HG03575 (cell line): ENCODE data around the gene SEC14L1.
"Not testable (repeated sequence)": the region's sequence is repeated elsewhere in the genome, so short reads cannot be mapped to it uniquely, and the experiment has no call there.

ENCODE experiments used
- ATAC-seq: cut with Tn5 transposase; IDR thresholded peaks from one replicate; pipeline ENCODE4 v1.9.1; 2021; ENCODE audit not compliant: unreplicated experiment, insufficient number of reproducible peaks, low FRiP score; ENCODE audit errors: extremely low read depth

The SEC14L1 gene

DNA sequence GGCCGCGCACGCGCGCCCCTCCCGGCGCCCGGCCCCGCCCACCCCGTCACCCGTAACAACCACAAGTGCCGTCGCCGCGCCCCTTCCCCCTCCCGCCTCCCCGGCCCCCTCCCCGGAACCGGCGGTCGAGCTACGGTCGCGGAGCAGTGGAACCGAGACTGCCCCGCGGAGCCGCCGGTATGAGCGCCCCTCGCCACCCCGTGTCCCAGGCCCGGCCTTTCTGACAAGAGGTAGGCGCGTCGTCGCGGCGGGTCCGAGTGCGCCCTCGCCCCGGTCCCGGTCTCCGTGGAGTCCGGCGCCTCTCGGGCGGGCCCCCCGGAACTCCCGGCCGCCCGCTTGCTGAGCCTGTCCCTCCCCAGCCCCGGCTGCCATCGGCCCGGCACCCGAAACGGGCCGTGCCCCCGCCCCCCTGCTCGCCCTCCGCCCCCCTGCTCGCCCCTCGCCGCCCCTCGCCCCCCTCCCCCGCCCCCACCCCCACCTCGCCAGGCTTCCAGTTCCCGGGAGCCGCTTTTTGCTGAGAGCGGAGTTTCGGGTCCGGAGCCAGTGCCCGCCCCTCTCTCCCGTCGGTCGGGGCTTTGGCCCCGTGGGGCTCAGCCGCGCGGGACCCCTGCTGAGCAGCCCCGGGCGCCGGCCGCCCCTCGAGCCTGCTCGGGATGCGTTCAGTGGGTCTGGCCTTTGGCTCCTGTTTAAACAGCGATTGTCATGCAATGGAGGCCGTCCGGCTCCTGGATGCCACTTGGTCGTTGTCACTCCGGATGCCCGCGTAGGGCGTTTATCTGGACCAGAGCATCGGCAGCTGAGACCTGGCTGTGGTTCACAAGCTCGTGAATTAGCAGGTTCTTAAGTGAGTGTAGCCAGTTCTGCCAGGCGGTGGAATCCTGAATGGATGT, at the start of gene SEC14L1:
Gene SEC14L1, plus strand, starts transcription at position 92 of the 890 bp plus-strand sequence. CDS start 2,628 bp downstream, outside the sequence.
- ATAC-seq, result no peak

DNA sequence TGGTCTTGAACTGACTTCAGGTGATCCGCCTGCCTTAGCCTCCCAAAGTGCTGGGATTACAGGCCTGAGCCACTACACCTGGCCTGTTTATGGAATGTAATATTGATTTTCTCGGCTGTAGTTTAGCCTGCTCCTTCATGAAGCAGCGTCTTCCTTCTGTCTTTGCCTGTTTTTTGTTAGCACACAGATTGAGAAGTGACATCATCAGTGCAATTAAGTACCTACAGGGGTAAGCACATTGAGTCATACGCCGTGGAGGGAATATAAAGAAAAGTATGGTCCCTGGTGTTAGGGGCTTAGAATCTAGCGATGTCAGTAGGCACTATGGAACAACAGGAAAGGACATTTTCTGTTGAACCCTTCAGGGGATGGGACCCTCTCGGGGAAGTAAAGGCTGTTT, 48.7 kb upstream of the SEC14L1 start:
- ATAC-seq, result no peak

DNA sequence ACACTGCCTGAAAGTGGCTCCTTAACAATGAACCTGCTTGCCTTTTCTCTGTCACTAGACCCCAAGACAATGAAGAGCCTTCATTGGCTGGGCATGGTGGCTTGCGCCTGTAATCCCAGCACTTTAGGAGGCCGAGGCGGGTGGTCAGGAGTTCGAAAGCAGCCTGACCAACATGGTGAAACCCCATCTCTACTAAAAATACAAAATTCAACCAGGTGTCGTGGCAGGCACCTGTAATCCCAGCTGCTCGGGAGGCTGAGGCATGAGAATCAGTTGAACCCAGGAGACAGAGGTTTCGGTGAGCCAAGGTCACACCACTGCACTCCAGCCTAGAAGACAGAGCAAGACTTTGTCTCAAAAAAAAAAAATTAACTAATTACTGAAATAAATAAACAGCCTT, 45.3 kb upstream of the SEC14L1 start:
- no peak for ATAC-seq

DNA sequence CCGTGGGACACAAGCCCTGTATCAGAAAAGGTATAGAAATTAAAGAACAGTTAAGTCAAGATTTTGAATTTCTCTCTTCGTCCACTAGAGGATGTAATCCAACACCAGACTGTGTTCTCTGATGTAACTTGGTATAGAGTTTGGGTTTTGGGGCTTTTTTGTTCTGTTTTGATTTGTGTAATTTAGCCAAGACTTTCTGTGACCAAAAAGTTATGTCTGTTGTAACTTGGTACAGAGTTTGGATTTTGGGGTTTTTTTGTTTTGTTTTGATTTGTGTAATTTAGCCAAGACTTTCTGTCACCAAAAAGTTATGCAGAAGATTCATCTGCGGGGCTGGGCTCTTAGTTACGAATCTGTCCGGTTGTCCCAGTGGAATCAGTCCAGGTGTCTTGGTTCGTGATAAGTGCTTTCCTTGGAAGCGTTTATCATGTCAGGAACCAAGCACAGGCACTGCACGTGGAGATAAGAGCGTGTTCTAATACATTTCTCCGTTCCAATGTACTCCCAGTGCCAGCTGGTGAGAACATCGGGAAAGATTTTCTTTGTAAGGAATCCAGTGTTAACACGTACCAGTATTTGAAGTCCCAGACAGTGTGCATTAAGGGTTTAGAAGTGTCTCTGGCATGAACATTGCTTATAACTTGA, 44.1 kb upstream of the SEC14L1 start:
- ATAC-seq, result no peak

DNA sequence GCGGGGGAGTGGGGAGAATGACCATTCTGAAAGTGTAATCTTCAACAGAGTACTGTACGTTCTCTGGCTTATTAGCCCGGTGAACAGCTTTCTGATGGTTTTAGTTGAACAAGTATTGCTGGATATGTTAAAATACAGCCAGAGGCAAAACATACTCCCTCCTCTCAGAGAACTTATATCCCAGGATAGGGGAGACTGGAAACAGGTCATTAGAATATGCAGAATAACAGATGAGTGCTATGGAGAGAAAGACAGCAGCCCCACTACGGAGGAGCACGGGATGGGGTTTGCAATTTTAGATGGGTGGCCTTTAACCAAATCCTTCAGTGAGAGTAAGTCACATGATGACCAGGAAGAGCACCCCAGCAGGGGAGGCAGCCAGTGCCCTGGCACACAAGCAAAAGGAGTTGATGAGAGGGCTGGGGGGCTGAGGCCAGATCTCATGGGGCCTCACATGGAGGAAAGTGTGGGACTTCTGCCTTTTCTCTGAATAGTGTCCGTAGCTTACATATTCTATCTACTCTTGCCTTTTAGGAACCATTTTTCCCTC, 43.1 kb upstream of the SEC14L1 start:
- ATAC-seq, result no peak

DNA sequence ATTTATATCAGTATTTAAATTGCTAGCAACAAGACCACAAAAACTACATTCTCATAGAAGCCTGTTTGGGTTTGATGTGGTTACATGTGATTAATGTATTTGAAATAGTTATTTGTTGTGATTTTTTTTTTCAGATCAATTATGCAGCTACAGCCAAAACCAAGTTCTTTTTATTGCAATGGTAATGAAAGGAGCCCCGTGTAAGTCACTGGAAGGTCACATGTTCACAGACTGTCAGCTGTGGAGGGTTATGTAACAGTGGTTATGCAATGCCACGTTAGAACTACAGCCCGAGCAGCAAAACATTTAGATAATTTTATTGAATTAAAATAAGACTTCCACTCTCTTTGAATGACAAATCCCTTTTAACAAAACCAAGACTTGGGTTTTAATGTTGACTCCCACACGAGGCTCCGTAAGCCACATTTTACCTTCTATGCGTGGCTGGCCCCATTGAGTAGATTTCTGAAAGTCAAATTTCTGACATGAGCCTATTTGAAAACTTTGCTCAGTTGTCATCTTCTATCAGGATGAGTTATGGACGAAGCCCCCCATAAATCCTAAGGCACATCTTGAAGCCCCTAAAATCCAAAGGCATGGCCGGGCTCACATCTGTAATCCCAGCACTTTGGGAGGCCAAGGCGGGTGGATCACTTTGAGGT, 41.8 kb upstream of the SEC14L1 start:
- ATAC-seq, result no peak

DNA sequence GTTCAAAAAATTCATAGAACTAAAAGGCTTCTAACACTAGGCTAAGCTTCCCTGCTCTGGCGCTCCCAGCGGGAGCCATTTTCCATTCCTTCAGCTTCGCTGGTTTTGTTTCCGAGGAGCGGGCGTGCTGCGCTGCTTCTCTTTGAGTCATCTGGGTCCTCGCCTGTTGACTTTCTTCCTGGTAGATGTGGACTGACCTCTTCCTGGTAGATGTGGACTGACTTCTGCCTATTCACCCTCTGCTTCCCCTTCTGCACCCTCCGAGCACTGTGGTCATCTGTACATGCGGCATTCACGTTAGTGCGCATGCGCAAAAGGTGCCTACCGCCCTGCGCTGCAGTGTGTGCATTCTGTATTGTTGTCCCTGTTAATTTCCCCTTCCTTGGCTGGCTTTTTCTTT, 40.8 kb upstream of the SEC14L1 start:
- ATAC-seq, result no peak

DNA sequence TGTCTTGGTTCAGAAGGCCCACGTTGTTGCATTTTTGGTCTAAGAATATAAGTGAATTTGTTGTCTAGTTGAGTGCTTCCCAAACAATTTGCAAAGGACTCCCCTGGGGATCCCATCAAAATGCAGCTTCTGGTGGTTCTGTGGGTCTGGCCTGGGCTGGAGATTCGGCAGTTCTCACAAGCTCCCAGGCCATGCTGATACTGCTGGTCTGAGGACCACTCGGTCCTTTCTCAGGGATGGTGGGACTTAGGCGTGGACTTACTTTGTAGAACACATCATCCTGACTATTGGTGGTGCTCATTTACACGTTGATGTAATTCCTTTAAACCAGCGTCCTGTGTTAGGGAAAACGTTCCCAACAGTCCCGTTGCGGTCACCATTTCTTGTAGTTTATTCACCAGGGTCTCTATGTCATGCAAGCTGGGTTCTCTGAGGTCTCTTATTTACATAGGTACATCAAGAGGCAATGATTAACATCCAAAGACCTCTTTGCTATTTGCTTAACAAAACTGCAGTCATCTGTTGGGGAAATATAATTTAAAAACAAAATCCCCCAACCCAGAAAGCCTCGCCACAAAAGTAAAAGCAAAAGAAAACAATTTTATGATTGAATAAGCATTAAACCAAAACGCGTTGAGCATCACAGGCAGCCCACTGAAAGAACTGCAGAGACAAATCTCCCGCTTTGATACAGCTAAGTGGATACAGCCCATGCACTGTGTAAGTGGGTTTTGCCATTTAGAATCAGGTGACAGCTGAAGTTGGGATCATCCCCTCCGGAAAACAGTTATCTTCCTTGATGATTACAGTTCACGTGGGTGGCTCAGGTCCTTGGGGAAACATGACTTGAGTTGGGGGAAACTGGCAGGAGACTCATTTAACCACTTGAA, 39.0 kb upstream of the SEC14L1 start:
- no peak for ATAC-seq

DNA sequence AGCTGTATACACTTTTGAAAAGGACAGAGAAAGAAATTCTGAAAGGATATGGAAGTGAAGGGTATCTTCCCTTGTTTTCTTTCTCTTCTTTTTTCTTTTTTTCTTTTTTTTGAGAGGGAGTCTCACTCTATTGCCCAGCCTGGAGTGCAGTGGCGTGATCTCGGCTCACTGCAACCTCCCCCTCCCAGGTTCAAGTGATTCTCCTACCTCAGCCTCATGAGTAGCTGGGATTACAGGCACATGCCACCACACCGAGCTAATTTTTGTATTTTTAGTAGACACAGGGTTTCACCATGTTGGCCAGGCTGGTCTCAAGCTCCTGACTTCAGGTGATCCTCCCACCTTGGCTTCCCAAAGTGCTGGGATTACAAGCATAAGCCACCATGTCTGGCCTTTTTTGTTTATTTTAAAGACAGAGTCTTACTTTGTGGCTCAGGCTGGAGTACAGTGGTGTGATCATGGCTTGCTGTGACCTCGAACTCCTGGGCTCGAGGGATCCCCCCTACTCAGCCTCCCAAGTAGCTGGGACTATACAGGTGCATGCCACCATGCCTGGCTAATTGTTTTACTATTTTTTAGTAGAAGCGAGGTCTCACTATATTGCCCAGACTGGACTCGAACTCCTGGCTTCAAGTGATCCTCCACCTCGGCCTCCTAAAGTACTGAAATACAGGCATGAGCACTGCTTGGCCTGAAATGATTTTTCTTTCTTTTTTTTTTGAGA, 38.2 kb upstream of the SEC14L1 start:
- not testable (repeated sequence) for ATAC-seq

DNA sequence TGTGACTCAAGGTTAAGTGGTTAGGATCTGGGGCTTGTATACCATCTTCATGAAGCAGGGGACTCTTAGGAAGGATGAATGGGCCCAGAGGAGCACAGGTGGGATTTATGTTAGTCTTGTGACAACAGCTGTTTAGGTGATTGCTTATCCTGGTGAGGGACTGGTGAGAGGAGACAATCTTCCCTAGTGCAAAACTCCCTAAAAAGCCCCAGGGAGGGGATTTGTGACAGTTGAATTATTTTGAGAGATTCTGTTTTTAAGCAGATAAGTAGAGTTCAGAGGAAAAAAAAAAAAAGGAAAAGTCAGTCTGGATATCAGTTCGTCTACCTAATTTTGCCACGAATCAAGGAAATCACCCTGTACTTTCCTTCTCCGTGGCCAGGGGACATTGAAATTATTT, 35.1 kb upstream of the SEC14L1 start:
- ATAC-seq, result no peak

DNA sequence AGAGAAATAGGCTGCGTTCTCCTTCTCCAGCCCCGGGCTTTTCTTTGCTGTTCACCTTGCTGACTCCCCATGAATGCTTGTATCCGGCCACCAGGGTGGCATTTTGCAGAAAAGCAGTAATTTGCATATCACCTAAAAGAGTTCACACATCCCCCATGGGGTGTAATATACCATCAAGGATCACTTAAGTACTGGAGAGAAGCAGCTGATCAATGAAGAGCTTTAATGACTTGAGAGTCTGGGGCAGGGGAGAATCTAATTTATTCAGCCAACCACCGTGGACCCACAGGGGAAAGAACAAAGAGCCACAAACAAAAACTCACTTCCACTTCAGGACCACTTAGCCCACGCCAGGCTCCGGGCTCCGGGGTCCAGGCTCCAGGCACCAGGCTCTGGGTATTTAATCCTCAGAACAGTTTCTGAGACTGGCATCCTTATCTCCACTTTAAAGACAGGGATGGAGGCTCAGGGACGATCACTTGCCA, 33.9 kb upstream of the SEC14L1 start:
- ATAC-seq, result no peak

DNA sequence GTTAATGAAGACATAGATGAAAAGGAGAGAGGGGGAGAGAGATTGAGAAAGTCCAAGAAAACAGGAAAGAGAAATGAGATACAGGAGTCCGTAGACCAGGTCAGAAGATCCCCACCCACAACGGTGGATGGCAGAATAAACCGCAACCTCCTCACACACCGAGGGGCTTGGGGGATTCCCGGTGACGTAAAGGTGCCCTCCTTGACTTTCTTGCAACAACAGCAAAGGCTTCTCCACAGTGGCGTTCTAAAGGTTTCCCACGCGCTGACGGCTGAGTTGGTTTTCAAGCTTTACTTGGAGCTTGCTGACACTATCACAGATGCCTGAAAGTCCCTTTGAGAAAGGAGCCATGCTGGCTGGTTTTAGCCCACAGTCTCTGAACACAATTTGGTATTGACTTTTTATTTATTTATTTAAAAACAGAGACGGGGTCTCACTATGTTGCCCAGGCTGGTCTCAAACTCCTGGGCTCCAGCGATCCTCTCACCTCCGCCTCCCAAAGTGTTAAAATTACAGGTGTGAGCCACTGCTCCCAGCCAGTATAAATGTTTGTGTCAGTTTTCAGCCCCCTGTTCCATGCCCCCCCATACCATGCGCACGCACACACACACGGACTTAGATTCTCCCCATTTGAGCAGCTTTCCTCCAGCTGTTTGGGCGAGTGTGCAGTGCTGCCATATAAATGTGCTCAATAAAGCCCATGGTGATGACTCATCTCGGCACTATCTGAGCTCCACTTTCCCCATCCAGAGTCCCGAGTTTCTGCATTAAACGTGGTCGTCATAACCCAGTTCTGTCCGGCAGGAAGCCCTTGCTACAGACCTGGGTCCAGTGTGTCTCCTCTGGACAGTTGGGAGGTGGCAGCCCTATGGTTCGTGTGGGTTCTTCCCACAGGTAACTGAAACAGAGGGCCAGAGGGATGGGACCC, 33.0 kb upstream of the SEC14L1 start:
- ATAC-seq, result no peak

DNA sequence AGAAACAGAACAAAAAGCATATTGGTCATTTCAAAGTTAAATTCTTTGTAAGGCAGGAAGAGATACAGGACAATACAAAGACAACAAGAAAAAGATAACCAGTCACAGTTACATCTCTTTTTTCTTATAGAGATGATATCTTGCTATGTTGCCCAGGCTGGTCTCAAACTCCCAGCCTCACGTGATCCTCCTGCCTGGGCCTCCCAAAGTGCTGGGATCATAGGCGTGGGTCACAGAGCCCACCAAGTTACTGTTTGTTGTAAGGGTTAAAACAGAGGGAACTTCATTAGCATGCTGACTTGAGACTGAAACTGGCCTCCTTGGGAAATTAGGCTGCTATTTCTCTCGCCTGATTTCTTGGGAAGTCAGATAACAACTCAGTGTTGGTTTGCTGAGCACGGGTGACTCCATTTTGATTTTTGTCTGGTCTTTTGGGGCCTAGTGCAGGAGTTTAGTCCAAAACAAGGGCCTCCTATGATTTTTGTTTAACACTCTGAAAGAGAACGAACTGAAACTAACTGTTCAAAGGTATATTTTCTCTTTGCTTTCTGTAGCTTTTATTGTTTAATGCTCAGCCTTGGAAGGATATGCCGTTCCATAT, 31.5 kb upstream of the SEC14L1 start:
- no peak for ATAC-seq

DNA sequence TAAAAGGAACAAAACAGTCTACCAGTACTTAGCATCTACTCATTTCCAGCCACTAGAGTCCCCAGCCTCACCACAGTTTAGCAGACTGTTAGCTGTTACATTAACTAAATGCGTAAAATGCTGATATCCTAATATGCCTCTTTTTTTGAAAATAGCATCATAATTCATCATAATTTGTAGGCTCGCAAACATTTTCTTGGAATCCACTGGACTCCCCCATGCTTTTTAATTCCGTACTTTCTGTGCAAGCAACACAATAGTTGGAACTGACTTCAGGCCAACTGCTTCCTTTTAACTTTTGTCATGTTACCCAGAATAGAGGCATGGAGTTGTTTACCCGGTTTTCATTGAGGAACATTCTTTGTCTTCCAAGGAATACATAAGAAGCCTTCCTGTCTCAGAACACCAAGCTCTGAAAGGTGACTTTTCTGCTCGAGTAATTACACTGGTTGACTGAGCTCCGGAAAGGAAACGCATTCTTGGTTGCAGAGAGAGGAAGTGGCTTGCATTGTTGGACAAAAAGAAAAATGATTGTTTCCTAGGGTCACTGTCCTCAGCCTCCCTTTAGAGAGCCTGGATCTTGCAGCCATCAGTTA, 30.9 kb upstream of the SEC14L1 start:
- no peak for ATAC-seq

DNA sequence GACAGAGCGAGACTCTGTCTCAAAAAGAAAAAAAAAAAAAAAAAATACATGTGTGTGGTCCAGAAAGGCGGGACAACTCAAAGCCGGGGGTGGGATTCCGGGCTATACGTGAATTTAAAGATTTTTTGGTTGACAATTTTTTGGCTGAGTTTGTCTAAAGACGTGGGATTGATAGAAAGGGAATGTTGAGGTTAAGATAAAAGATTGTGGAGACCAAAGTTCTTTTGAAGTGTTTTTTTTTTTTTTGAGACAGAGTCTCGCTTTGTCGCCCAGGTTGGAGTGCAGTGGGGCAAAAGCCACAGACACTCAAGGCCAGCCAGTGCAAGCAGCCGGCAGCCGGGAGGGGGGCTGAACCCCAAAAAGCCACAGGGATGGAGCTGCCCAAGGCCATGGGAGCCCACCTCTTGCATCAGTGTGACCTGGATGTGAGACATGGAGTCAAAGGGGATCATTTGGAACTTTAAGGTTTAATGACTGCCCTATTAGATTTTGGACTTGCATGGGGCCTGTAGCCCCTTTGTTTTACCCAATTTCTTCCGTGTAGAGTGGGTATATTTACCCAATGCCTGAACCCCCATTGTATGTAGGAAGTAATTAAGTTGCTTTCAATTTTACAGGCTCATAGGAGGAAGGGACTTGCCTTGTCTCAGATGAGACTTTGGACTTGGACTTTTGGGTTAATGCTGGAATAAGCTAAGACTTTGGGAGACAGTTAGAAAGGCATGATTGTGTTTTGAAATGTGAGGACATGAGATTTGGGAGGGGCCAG, 29.4 kb upstream of the SEC14L1 start:
- ATAC-seq, result not testable (repeated sequence)

DNA sequence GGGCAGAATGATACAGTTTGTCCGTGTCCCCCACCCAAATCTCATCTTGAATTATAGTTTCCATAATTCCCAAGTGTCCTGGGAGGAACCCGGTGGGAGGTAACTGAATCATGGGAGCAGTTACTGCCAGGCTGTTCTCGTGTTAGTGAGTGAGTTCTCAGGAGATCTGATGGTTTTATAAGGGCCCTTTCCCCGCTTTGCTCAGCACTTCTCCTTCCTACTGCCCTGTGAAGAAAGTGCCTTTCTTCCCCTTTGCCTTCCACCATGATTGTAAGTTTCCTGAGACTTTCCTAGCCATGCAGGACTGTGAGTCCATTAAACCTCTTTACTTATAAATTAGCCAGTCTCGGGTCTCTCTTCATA, 28.9 kb upstream of the SEC14L1 start:
- ATAC-seq, result no peak
